ENCODE measurements around the gene SLC4A8. TPM values are rescaled to one million over a fixed set of nuclear protein-coding genes. Genes with fewer than 3 reads are reported as not detected.

SLC4A8 gene
- total RNA-seq, 1 experiment from 2014 or later: 26.3 TPM

DNA sequence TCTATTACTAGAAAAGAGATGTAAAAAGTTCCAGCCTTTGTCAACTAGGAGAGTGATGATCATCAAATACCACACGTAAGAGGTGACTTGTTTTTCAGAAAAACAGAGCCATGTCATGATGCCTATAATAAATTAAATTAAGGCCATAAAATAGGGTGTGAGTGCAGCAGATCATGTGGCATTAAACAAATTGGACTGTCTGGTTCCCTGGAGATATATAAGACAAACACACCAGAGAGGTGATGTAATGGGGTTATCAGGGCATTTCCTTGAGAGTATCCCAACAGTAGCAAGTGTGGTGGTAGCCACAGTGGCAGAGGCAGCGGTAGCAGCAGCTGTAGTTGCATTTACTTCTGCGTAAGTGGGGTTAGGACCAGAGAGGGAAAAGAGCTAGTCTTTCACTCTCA is 18.8 kb upstream of the SLC4A8 start:
- Mint-ChIP-seq H3K4me1 (peaks cover 9 to 17% of the 10 kb centered on the region in 2 experiments), H3K36me3 (ENCODE audit: insufficient read depth in 1 of 3, low read depth in 3 of 3) (no peaks in the 10 kb centered on the region), H3K27ac (no peak overlapping the region; a peak in 2 of 7 replicates), H3K9me3 (no peaks in the 10 kb centered on the region), H3K27me3 (ENCODE audit: low read depth) (no peaks in the 10 kb centered on the region), H3K4me3 (no peak overlapping the region)
- H3K4ac ChIP-seq (ENCODE audit: low read depth, low read length): no peak overlapping the region
- H2BK20ac ChIP-seq (ENCODE audit: low read depth, low read length, poor library complexity, severe bottlenecking): no peak overlapping the region
- H3K9me3 ChIP-seq (ENCODE audit: control insufficient read depth, low read depth, low read length): no peaks in the 10 kb centered on the region
- TF ChIP-seq, protein P1, sequence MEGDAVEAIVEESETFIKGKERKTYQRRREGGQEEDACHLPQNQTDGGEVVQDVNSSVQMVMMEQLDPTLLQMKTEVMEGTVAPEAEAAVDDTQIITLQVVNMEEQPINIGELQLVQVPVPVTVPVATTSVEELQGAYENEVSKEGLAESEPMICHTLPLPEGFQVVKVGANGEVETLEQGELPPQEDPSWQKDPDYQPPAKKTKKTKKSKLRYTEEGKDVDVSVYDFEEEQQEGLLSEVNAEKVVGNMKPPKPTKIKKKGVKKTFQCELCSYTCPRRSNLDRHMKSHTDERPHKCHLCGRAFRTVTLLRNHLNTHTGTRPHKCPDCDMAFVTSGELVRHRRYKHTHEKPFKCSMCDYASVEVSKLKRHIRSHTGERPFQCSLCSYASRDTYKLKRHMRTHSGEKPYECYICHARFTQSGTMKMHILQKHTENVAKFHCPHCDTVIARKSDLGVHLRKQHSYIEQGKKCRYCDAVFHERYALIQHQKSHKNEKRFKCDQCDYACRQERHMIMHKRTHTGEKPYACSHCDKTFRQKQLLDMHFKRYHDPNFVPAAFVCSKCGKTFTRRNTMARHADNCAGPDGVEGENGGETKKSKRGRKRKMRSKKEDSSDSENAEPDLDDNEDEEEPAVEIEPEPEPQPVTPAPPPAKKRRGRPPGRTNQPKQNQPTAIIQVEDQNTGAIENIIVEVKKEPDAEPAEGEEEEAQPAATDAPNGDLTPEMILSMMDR (conservative IDR thresholded peaks at IDR 0.05): no peak
- no peak for DNase-seq
- H3K56ac ChIP-seq (ENCODE audit: insufficient read length, low read depth, low read length): no peak overlapping the region
- H3K4me1 ChIP-seq (ENCODE audit: insufficient read depth, low read length): no peaks in the 10 kb centered on the region
- H3K79me1 ChIP-seq (ENCODE audit: insufficient read depth, low read depth, low read length, poor library complexity, severe bottlenecking): no peaks in the 10 kb centered on the region
- no peak overlapping the region for H4K5ac ChIP-seq (ENCODE audit: insufficient read length, low read depth, low read length)
- no peaks in the 10 kb centered on the region for H4K20me1 ChIP-seq (ENCODE audit: control insufficient read depth, insufficient read depth, insufficient read length)
- no peak overlapping the region for H4K91ac ChIP-seq (ENCODE audit: insufficient read length, low read depth, low read length)
- no peak overlapping the region for H3K27ac ChIP-seq (ENCODE audit: insufficient read length, low read depth, low read length)
- no peak overlapping the region for H3T11ph ChIP-seq (ENCODE audit: low read length)
- no peak overlapping the region for H2BK12ac ChIP-seq (ENCODE audit: insufficient read length, low read depth, low read length)
- no peak overlapping the region for H4K8ac ChIP-seq (replicated peaks; ENCODE audit: insufficient read length, low read depth, low read length)
- H3K27me3 ChIP-seq (ENCODE audit: insufficient read depth, low read length): no peaks in the 10 kb centered on the region
- H2BK120ac ChIP-seq (ENCODE audit: low read depth, low read length, poor library complexity, severe bottlenecking): no peak overlapping the region
- no peak overlapping the region for H3K18ac ChIP-seq (ENCODE audit: insufficient read length, low read depth, low read length)
- H3K14ac ChIP-seq (ENCODE audit: insufficient read depth, low read length): no peak overlapping the region
- no peaks in the 10 kb centered on the region for H3K23me2 ChIP-seq (ENCODE audit: insufficient read length, low read depth, low read length, poor library complexity, severe bottlenecking)
- no peak overlapping the region for H3K23ac ChIP-seq (ENCODE audit: insufficient read length, low read depth, low read length)
- no peak overlapping the region for H2AK5ac ChIP-seq (ENCODE audit: insufficient read length, low read length)
- H3K4me2 ChIP-seq (ENCODE audit: insufficient read depth, insufficient read length, low read length): no peak overlapping the region
- H3K79me2 ChIP-seq (ENCODE audit: insufficient read depth, low read length): no peaks in the 10 kb centered on the region
- H2AFZ ChIP-seq (ENCODE audit: low read length): no peak overlapping the region
- H3K9ac ChIP-seq (ENCODE audit: extremely low read depth, insufficient read length, low read length): no peak overlapping the region
- no CpG with 5 or more reads among the region's 3 CpGs for WGBS (ENCODE audit: extremely low coverage, insufficient read length, low lambda C conversion rate)
- no peak overlapping the region for H2BK5ac ChIP-seq (ENCODE audit: insufficient read length, low read length)
- H2BK15ac ChIP-seq (ENCODE audit: low read depth, low read length): no peak overlapping the region

Data from H9 (cell line).